Globus pallidus (tissue), 1 donor: Measurements from ENCODE around the gene SPTBN5.

Source experiments
- DNase-seq: peaks from one replicate; pipeline ENCODE4 v3.0.0-alpha.2; 2015; ENCODE audit warnings: low spot score

The SPTBN5 gene

GRCh38 chr15:41804916-41805666 is 88.8 kb downstream of the SPTBN5 start:
- no peak for DNase-seq

GRCh38 chr15:41804361-41804760 is 89.5 kb downstream of the SPTBN5 start:
- DNase-seq = no peak

- DNase-seq = no peak
Measured at GRCh38 chr15:41801850-41802455, 91.9 kb downstream of the SPTBN5 start.

- DNase-seq = no peak
Measured at GRCh38 chr15:41801185-41801584, 92.7 kb downstream of the SPTBN5 start.

- DNase-seq = no peak
Measured at GRCh38 chr15:41799488-41799805, 94.4 kb downstream of the SPTBN5 start.

GRCh38 chr15:41798607-41799487 is 95.0 kb downstream of the SPTBN5 start:
- no peak for DNase-seq
